GM18868 (cell line): ENCODE results near the gene SLC25A45.
A peak's percentile ranks its signal among the peaks of the same experiment; 100 is the strongest.

Source experiments
- ATAC-seq: cut with Tn5 transposase; IDR thresholded peaks from one replicate; pipeline ENCODE4 v1.9.1; 2021; ENCODE audit warnings: mild to moderate bottlenecking, moderate library complexity; ENCODE audit not compliant: unreplicated experiment

The SLC25A45 gene, protein sequence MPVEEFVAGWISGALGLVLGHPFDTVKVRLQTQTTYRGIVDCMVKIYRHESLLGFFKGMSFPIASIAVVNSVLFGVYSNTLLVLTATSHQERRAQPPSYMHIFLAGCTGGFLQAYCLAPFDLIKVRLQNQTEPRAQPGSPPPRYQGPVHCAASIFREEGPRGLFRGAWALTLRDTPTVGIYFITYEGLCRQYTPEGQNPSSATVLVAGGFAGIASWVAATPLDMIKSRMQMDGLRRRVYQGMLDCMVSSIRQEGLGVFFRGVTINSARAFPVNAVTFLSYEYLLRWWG

DNA sequence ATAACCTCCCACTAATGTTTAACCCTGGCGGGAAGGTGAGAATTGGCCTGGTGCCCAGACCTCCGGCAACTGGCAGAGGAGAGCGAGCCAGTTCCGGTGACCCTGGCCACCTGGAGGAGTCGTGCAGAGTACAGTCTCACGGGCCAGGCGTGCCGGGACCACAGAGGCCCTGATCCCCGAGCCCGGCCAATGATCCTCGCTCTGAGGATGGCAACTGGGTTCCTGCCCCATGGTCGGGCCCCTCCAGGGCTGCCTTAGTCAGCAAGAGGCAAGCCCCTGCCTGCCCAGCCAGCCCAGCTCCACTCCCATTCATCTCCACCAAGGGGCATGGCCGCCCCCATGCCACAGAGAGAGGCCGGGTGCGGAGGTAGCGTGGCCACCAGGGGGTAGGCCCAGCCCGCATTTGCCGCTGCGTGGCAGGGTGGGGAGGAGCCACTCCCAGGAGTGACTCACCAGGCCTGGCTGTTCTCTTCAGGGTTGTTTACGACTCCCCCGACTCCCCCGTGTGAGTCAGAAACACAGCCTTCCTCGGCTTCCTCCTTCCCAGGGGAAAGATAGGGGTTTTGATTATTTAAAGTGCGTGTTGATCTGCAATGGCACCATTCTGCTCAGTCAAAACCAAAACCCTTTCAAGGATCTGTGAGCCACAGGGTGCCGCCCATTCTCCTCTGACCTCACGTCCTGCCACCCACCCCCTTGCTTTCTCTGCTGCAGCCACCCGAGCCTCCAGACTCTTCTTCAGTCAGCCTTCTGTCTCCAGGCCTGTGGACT lies at the start of gene SLC25A45:
TSS of gene SLC25A45 (minus strand) at position 614 of the 771 bp plus-strand sequence. CDS start 695 bp downstream, outside the sequence.
- ATAC-seq, result peak; percentile 73

DNA sequence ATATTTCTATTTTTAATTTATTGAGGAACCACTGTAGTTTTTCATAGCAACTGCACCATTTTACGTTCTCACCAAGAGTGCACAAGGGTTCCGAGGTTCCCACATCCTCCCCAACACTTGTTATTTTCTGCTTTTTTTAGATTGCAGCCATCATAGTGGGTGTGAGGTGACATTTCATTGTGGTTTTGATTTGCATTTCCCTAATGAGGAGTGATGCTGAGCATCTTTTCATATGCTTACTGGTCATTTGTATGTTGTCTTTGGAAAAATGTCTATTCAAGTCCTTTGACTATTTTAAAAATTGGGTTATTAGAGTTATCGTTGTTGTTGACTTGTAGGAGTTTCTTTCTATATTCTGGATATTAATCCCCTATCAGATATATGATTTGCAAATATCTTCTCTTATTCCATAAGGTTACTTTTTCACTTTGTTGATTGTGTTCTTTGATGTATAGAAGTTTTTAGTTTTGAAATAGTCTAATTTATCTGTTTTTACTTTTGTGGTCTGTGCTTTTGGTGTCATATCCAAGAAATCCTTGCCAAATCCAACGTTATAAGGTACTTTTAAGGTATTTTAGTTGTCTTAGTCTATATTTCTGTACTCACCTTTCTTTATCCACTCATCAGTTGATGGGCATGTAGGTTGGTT lies 49.1 kb upstream of the SLC25A45 start:
- no peak for ATAC-seq

GRCh38 chr11:65430406-65431217 lies 48.2 kb upstream of the SLC25A45 start:
- ATAC-seq, result no peak

GRCh38 chr11:65429724-65430405 lies 47.4 kb upstream of the SLC25A45 start:
- ATAC-seq, result no peak

GRCh38 chr11:65429068-65429681 lies 46.7 kb upstream of the SLC25A45 start:
- ATAC-seq, result no peak

DNA sequence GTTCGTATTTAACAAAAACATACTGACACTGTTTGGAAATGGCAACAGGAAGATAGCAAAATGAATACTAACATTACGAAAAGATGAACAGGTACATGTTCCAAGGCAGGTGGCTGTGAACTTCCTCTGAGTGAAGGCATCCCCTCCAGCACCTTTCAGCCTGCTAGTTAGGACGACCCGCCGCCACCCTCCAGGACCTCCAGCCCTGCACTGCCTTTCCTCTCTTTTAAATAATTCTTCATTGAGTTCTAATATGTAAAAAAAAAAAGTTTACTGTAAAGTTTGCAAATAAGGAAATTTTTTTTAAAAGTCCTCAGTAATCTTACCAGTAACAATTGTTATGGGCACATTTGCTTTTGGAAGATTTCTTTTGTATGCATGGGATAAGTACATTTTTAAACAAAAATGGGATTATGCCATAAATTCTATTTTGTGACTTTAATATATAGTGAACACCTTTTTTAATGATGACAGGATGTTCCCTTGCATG lies 46.2 kb upstream of the SLC25A45 start:
- ATAC-seq, result no peak

DNA sequence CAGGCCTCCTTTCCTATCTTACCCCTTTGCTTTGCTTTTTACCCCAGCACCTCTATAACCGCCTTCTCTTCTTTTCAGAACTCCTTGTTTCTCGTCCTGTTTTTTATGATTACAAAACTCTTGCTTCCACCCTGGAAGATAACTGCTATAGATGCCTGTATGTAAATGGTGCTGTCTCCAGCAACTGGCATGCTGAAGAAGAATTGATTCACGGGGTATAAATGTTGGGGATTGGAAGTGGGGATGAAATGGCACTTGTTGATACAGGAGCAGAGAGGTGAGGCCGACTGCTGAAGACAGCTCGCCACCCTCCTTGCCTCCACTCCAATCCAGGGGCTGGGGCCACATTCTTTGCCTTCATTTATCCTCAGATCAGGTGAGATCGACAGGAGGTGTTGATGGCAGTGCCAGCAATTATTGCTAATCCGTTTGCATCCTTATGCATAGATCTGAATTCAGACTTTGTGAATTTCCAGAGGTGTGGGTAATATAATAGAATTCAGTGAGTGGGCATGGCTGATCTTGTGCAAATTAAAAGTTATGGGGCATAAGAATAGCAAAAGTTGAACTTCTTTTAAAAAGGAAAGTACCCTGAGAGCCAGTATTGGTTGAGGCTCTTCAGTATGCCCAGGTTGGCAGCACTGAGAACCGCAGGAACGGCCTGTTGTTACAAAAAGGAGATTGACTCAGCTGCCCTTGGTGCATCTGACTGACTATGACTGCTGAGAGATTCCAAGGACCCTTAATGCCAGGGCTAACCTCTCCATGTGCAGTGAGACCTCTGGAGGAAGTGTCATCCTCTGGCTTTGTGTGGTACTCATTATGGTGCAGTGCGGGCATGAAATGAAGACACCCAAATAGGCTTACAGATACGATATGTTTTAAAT lies 45.5 kb upstream of the SLC25A45 start:
- ATAC-seq, result no peak

DNA sequence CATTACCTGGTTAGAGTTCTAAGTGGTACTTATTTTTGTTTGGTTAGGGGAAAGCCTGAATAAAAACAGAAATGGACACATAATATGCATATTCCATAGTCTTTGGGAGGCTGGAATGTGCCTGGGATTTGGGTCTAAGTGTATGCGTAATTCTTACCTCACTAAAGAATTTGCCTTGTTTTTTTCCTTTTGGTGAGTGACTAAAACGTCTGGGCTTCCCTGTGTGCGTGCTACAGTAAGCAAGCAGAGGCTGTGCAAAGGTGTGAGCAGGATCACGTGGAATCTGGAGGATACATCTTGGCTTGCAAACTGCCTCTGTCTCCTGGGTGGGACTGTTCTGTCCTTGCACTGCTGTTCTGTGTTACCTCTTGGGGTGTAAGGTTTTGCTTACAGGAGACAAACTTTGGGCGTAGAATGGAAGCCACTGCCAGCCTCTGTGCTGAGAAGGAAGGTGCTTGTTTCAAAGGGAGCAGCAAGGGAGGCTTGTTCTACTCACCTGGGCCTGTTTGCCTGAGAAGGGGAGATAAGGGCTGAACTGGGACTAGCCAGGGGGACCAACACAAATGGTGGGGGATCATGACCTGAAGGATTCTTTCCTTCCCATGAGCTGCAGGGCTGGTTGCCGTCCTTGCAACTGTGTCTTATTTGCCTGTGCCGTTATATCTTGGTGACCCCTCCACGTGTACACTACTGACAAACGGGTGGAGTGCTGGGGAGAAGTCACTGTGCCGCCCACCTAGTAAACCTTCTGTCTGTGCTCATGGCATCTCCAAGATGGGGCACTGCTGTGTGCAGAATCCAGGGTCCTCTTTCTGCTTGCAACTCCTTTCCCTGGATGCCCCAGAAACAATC lies 44.6 kb upstream of the SLC25A45 start:
- no peak for ATAC-seq

DNA sequence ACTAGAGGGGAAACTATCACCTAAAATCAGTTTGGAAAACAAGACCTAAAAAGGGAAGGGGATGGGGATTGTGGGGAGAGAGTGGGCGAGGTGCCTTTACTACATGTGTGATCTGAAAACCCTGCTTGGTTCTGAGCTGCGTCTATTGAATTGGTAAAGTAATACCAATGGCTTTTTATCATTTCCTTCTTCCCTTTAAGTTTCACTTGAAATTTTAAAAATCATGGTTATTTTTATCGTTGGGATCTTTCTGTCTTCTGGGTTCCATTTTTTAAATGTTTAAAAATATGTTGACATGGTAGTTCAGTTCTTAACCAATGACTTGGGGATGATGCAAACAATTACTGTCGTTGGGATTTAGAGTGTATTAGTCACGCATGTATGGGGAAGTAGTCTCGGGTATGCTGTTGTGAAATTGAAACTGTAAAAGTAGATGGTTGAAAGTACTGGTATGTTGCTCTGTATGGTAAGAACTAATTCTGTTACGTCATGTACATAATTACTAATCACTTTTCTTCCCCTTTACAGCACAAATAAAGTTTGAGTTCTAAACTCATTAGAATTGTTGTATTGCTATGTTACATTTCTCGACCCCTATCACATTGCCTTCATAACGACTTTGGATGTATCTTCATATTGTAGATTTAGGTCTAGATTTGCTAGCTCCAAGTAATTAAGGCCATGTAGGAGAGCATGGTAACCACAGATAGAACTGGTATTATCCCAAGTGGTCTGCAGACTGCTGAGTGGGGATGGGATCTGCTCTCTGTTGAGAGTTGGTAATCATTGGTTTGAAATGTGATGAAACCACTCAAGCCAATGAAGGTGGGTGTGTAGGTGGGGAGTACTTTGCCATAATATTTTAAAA lies 43.8 kb upstream of the SLC25A45 start:
- peak; percentile 35 for ATAC-seq

GRCh38 chr11:65425105-65425970 lies 42.9 kb upstream of the SLC25A45 start:
- no peak for ATAC-seq

GRCh38 chr11:65424205-65425104 lies 42.0 kb upstream of the SLC25A45 start:
- ATAC-seq, result no peak

DNA sequence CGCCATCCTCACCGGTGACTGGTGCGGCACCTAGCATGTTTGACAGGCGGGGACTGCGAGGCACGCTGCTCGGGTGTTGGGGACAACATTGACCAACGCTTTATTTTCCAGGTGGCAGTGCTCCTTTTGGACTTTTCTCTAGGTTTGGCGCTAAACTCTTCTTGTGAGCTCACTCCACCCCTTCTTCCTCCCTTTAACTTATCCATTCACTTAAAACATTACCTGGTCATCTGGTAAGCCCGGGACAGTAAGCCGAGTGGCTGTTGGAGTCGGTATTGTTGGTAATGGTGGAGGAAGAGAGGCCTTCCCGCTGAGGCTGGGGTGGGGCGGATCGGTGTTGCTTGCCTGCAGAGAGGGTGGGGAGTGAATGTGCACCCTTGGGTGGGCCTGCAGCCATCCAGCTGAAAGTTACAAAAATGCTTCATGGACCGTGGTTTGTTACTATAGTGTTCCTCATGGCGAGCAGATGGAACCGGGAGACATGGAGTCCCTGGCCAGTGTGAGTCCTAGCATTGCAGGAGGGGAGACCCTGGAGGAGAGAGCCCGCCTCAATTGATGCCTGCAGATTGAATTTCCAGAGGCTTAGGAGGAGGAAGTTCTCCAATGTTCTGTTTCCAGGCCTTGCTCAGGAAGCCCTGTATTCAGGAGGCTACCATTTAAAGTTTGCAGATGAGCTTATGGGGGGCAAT lies 41.2 kb upstream of the SLC25A45 start:
- no peak for ATAC-seq

DNA sequence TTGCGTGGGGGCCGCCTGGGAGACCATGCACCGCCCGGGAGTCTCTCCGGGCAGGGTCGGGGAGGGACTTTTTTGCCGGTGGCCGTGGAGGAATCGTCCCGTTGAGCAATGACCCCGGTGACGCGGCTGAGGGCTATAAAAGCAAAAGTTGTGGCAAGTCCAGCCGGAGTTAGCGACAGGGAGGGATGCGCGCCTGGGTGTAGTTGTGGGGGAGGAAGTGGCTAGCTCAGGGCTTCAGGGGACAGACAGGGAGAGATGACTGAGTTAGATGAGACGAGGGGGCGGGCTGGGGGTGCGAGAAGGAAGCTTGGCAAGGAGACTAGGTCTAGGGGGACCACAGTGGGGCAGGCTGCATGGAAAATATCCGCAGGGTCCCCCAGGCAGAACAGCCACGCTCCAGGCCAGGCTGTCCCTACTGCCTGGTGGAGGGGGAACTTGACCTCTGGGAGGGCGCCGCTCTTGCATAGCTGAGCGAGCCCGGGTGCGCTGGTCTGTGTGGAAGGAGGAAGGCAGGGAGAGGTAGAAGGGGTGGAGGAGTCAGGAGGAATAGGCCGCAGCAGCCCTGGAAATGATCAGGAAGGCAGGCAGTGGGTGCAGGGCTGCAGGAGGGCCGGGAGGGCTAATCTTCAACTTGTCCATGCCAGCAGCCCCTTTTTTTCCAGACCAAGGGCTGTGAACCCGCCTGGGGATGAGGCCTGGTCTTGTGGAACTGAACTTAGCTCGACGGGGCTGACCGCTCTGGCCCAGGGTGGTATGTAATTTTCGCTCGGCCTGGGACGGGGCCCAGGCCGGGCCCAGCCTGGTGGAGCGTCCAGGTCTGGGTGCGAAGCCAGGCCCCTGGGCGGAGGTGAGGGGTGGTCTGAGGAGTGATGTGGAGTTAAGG lies 40.4 kb upstream of the SLC25A45 start, which contains the start of gene NEAT1:
TSS of gene NEAT1 (plus strand) at position 166 of the 883 bp plus-strand sequence.
- no peak for ATAC-seq
